Forelimb muscle (tissue), 1 donor: Measurements from ENCODE around the gene IL1RAPL2. TPM values are rescaled to one million over a fixed set of nuclear protein-coding genes. Genes with fewer than 3 reads are reported as not detected.

Experiments
- DNase-seq: peaks from one replicate; pipeline ENCODE4 v3.0.0-alpha.2; 2013; ENCODE audit warnings: low read depth
- polyA plus RNA-seq: library from polyadenylated mRNA; unstranded; fragments of 120-200 nt; gene quantifications from one replicate; pipeline ENCODE4 v1.2.1, GENCODE V29; 2013; ENCODE audit not compliant: insufficient read length

Gene IL1RAPL2
- polyA plus RNA-seq, 1 donor, result 2.6 TPM

DNA sequence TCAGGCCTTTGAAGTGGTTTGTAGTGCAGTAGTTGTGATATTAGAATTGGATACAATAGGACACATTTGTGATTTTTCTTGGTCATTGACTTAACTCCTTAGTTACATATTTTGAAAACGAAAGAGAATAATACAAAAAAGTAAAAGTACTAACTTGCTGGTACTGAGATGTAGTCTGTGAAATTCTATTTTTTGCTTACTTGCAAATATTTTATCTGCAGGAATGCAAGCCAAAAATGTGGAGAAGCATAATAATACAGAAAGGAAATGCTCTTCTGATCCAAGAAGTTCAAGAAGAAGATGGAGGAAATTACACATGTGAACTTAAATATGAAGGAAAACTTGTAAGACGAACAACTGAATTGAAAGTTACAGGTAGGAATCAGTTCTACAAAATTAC, 701.2 kb downstream of the IL1RAPL2 start:
- no peak for DNase-seq

DNA sequence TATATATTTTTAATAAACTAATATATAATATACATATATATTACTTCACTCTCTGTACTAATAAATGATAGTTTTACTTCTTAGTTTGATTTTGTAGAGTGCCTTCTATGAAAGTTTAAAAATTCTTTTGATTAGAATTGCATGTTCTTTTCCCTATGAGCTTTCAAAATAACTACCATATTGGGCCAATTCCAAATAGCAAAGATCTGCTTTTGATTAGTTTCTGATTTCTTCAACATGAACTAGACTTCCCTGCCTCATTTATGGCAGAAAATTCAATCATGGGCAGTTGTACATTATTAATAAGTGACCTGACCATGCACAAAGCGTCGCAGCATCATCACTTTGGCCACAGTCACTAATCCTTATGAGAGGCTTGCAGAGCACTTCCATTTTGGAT, 703.4 kb downstream of the IL1RAPL2 start:
- DNase-seq, result no peak

GRCh38 chrX:105273326-105273725, 707.3 kb downstream of the IL1RAPL2 start:
- DNase-seq, result no peak

GRCh38 chrX:105274091-105274490, 708.1 kb downstream of the IL1RAPL2 start:
- no peak for DNase-seq

- DNase-seq, result no peak
Observed at GRCh38 chrX:105277132-105277531, 711.1 kb downstream of the IL1RAPL2 start.

DNA sequence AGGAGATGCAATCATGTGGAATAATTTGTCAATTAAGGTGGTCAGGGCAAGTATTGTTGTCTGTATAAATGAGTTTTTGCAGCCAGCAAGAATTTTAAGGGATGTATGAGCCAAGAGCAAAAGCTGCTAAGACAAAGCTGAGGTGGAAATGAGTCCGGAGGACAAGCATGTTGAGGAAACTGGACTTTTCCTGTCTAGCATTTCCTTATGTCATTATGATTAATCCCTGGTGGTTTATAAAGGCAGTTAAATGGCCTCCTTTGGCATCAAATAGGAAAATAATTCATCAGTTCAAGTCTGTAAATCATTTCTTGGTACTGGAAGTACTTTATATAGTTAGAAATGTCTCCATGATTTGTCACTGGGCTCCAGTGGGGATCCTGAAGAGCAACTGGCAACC, 716.1 kb downstream of the IL1RAPL2 start:
- no peak for DNase-seq

DNA sequence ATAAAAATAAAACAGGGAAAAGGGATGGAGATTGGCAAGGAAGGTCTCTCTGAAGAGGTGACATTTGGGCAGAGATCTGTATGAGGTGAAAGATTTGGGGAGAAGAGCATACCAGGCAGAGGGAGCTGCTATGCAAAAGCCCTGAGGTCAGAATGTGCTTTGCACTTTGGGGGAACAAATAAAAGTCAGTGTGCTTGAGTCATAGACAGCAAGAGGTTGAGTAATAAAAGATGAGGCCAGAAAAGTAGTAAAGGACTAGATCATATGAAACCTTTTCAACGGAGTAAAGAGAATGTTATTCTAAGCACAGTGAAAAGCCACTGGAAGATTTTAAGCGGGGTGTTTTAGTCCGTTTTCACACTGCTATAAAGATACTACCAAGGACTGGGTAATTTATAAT, 731.0 kb downstream of the IL1RAPL2 start:
- no peak for DNase-seq

DNA sequence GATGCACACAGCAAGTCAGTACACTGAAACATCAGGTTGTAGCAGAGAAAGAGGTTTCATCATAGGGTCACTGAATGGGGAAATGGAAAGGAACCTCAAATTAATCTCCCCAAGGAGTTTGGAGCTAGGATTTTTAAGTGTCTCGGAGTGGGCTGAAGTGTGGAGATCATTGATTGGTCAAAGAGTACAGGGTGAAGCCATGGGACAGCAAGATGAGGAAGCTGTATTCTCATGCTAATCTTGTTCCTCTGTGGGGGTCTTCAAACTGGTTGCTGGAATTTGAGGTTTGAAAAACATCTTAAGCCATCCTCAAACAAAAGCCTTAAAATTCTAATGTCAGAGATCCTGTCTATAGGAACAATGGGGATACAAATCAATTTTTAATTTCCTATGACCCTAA, 733.3 kb downstream of the IL1RAPL2 start:
- DNase-seq, result no peak

GRCh38 chrX:105302246-105302645, 736.2 kb downstream of the IL1RAPL2 start:
- DNase-seq, result no peak

- DNase-seq, result no peak
Observed at GRCh38 chrX:105307762-105308161, 741.8 kb downstream of the IL1RAPL2 start.

DNA sequence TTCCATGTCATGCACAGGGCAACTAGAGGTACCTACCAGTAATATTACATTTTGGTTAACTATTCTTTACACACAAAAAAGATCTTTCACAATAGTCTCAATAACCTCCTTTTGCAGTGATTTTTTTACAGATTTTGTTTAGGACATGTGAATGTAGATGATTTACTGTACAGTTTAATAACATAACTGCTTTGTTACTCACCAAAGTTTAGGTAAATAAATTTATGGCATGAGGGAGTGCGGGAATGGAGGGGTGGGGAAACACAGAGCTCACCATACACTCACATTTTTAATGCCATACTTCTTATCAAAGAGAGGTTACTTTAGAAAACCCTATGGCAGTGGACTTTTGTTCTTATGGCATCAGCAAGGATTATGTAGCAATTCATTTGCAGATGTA, 747.6 kb downstream of the IL1RAPL2 start:
- DNase-seq, result no peak

DNA sequence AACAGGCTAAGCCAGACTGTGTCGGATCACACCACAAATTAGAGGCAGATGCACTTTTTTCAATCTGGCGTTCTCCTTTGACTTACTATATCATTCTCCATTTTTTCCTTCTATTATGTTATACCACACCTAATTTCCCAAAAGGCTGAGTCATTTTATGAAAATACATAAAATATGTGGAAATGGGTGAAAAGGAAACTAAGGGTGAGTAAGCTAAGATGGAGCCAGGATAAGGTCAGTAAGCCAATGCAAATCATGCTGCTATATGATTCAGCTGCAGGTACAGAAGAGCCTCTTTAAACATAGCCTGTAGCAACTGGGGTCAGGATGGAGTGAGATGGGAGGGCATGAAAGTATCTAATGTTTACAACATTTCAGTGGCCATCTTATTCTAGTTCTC, 748.5 kb downstream of the IL1RAPL2 start:
- no peak for DNase-seq

DNA sequence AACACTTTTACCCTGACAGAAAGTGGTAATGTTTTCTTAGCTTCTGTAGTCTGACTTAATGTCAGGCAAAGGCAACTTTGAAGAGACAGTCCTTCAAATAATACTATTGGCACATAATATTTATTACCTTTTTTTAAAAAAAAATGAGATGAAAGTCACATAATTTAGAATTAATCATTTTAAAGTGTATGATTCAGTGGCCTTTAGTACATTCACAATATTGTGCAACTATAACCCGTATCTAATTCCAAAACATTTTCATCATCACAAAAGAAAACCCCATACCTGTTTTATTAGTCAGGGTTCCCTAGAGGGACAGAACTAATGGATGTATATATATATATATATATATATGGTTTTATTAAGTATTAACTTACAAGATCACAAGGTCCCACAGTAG, 749.2 kb downstream of the IL1RAPL2 start:
- no peak for DNase-seq

DNA sequence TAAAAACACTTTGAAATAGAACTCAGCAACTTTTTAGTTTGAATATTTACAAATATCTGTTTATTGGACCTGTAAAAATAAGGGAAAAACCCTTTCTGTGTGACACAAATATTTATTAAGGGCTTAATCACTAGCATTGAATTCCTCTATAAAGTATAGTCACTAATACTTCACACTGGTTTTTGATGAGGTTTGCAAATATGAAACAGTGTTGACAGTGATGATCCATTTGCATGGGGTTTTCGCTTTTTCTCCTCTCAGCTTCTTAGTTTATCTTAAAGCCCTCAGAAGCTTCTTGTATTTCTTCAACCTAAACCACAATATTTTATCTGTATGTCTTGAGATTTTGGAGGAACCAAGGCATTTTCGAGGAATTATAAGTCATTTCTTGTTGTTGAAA, 751.1 kb downstream of the IL1RAPL2 start:
- DNase-seq, result no peak

- no peak for DNase-seq
Observed at GRCh38 chrX:105323928-105324327, 757.9 kb downstream of the IL1RAPL2 start.

DNA sequence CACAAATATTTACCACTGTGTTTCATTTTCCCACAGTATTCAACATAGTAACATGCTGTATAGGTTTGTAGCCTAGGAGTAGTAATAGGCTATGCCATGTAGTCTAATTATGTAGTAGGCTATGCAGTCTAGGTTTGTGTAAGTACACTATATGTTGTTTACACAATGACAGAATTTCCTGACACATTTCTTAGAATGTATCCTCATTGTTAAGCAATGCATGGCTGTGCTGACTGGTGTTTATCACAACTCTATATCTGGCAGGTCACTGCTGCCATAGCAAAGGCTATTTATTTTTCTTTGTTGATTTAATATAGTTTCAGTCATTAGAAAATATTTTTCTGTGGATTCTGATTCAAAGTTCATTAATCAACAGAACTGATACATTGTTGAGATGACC, 762.8 kb downstream of the IL1RAPL2 start:
- no peak for DNase-seq

DNA sequence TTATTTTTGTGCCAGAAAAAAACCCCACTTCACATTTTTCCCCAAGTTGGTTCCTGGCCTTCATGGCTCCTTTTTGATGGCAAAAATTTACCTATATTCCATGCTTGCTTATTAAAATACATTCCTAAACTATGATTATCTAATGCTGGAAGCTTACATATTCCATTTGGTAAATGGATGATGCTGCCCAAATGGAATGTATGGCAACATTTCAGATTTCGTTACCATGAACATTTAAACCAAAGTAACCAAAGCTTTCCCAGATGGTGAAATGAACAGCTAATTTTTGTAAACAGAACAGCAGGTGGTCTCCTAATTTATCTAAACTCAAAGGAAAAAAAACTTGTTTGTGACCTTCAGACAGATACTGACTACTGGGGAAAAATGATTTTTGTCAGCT, 765.2 kb downstream of the IL1RAPL2 start:
- no peak for DNase-seq

- DNase-seq, result no peak
Observed at GRCh38 chrX:105347373-105347772, 781.4 kb downstream of the IL1RAPL2 start.

DNA sequence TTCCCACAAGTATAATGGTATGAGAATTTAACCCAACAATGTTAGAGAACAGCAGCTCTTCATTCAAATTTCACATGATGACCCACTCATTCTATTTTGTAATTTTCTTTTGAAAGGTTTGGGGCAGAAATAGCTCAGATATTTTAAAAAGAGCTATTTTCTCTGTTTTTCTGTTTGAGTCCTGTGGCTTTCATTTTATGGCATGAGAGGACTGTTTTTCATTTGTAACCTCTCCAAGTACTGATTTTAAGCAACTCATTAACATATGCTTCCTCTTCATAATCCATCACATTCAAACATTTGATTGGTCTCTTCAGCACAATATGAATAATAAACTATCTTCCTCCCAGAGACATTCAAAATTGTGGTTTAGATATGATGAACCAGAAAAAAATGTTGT, 783.5 kb downstream of the IL1RAPL2 start:
- no peak for DNase-seq

DNA sequence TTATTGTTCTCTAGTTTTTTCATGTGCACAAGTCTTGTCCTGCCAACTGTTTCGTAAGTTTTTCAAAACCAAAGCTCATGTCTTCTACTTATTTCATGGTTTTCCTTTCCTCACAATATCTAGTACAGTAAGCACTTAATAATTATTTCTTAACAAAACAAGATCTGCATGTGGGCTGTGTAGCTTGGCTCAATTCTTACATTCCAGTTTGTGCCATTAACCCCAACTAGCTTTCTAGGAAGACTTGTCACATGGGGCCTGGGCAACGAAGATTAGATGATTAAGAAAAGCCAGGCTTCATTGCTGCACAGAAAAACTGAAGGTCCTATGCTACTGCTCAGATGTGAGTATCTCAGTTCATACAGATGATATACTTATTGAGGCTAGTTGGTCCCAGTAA, 809.8 kb downstream of the IL1RAPL2 start:
- DNase-seq, result no peak

- DNase-seq, result no peak
Observed at GRCh38 chrX:105424729-105425128, 858.7 kb downstream of the IL1RAPL2 start.

- peak; percentile 40 for DNase-seq
Observed at GRCh38 chrX:105451401-105451800, 885.4 kb downstream of the IL1RAPL2 start.

DNA sequence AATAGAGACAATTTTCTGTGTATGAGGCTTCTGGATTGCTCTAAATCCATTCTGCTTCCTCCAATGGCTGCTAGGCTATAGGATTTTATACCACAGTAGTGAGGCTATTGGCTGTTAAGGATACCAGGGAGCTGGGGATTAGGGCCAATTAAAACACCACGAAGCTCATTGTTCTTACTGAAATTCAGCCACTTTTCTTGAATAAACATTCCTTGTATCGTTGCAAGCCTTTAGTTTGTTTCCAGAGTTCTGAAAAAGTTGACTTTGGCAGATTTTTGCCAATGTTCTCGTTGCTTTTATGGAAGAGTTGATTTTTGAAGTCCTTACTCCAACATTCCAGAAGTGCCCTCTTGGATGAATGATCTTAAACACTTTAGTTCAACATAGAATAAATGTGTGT, 892.8 kb downstream of the IL1RAPL2 start:
- no peak for DNase-seq

DNA sequence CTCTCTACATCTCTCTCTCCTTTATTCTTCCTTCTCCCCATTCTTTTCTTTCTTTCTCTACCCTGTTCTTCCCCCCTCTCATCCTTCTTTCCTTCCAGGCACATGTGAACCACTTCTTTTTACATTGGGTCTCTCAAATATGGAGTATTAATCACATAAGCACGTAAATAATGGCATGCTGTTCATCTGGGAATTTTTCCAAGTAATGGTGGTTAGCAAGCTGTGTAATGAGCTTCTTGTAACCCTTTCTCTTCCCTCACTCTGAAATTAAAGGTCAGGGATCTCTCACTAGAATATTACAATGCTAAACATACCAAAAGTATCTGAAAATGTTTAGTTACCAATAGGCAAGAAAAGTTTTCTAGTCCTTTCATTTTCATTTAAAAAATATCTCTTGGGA, 894.4 kb downstream of the IL1RAPL2 start:
- DNase-seq, result no peak

DNA sequence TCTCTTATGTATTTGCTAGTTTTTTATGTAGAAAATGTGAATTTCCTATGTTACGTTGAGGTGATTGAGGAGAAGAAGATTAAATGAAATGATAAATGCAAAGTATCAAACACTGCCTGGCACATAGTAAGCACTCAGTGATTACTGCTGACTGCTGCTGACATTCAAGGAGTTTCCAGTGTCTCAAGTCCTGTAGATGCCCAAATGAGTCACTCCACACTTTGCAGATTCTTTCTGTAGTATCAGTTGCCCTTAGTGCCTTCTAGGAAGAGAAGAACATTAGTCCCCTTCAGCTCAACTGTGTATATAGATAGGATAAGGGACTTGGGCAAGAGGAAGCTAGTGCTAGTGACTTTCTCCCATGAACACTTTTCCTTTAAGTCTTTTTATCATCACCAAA, 895.0 kb downstream of the IL1RAPL2 start:
- no peak for DNase-seq
